GM23338 (cell line): ENCODE data around the gene GCH1. TPM values are rescaled to one million over a fixed set of nuclear protein-coding genes. Genes with fewer than 3 reads are reported as not detected.

ENCODE experiments used
- ATAC-seq: fragments of 200-7000 bp; cut with Tn5 transposase; 3 replicates; pipeline ENCODE4 v1.9.1; 2020
- DNase-seq: peaks from one replicate; pipeline ENCODE4 v3.0.0-alpha.2; 2015; ENCODE audit warnings: low spot score
- H2AFZ ChIP-seq: fragments of 200-600 bp; sonication (generic); 2 replicates; pipeline ENCODE4 v1.8.0; 2016; ENCODE audit warnings: antibody characterized with exemption, mild to moderate bottlenecking, moderate library complexity
- H3F3A ChIP-seq: fragments of 200-600 bp; sonication (generic); replicated peaks from 2 replicates; pipeline ENCODE4 v1.8.0; 2017; ENCODE audit warnings: antibody characterized with exemption, mixed run types, low read depth
- H3K27ac ChIP-seq: fragments of 200-600 bp; sonication (generic); 2 replicates; pipeline ENCODE4 v1.6.1; 2016; ENCODE audit warnings: low read depth
- H3K27me3 ChIP-seq: fragments of 200-600 bp; sonication (generic); 2 replicates; pipeline ENCODE4 v1.8.0; 2016; ENCODE audit warnings: mild to moderate bottlenecking, mixed run types, moderate library complexity; ENCODE audit not compliant: insufficient read depth
- H3K36me3 ChIP-seq: fragments of 200-600 bp; sonication (generic); 2 replicates; pipeline ENCODE4 v1.8.0; 2016; ENCODE audit warnings: mild to moderate bottlenecking; ENCODE audit not compliant: insufficient read depth
- H3K4me1 ChIP-seq: fragments of 200-600 bp; sonication (generic); 2 replicates; pipeline ENCODE4 v1.8.0; 2016; ENCODE audit warnings: mild to moderate bottlenecking, moderate library complexity; ENCODE audit not compliant: insufficient read depth
- H3K4me2 ChIP-seq: fragments of 200-600 bp; sonication (generic); 2 replicates; pipeline ENCODE4 v1.7.1; 2017; ENCODE audit warnings: mixed run types
- H3K4me3 ChIP-seq: fragments of 200-600 bp; sonication (generic); 2 replicates; pipeline ENCODE4 v1.6.1; 2016; ENCODE audit warnings: mixed run types
- H3K79me2 ChIP-seq: fragments of 200-600 bp; sonication (generic); replicated peaks from 2 replicates; pipeline ENCODE4 v1.8.0; 2017; ENCODE audit warnings: mild to moderate bottlenecking; ENCODE audit not compliant: insufficient read depth
- H3K9me2 ChIP-seq: fragments of 200-600 bp; sonication (generic); 2 replicates; pipeline ENCODE4 v1.8.0; 2017; ENCODE audit not compliant: insufficient read depth
- H4K20me1 ChIP-seq: fragments of 200-600 bp; sonication (generic); replicated peaks from 2 replicates; pipeline ENCODE4 v1.8.0; 2017; ENCODE audit warnings: mild to moderate bottlenecking; ENCODE audit not compliant: insufficient read depth
- H3K27ac Mint-ChIP-seq: 2 replicates; pipeline ENCODE4 v1.8.0; 2020; ENCODE audit warnings: inconsistent platforms, mild to moderate bottlenecking, moderate library complexity, mixed read lengths
- H3K27me3 Mint-ChIP-seq: 3 replicates; pipeline ENCODE4 v1.8.0; 2022; ENCODE audit warnings: low read depth, mild to moderate bottlenecking, moderate library complexity, mixed read lengths, inconsistent platforms; ENCODE audit not compliant: insufficient read depth, poor library complexity
- H3K36me3 Mint-ChIP-seq: 3 replicates; pipeline ENCODE4 v1.8.0; 2021; ENCODE audit warnings: low read depth, mild to moderate bottlenecking, inconsistent platforms, moderate library complexity, mixed read lengths
- H3K4me1 Mint-ChIP-seq: 3 replicates; pipeline ENCODE4 v1.8.0; 2020; ENCODE audit warnings: mild to moderate bottlenecking, inconsistent platforms, mixed read lengths
- H3K4me3 Mint-ChIP-seq: 3 replicates; pipeline ENCODE4 v1.8.0; 2021; ENCODE audit warnings: moderate library complexity, mild to moderate bottlenecking, inconsistent platforms, mixed read lengths
- H3K9me3 Mint-ChIP-seq: 3 replicates; pipeline ENCODE4 v1.8.0; 2020; ENCODE audit warnings: moderate library complexity, mild to moderate bottlenecking, inconsistent platforms, mixed read lengths
- CREB1 ChIP-seq: fragments of 250-450 bp; sonication (Bioruptor Pico); IDR thresholded peaks from 2 replicates; pipeline ENCODE4 v1.5.0; 2020; ENCODE audit warnings: low read depth, mild to moderate bottlenecking, moderate library complexity
- EZH2 ChIP-seq: fragments of 200-600 bp; sonication (generic); IDR thresholded peaks from one replicate; pipeline ENCODE4 v1.8.0; 2017; ENCODE audit warnings: antibody characterized with exemption, mild to moderate bottlenecking, low read depth; ENCODE audit not compliant: unreplicated experiment
- EZH2phosphoT487 ChIP-seq: fragments of 200-600 bp; sonication (generic); IDR thresholded peaks from one replicate; pipeline ENCODE4 v1.8.1; 2018; ENCODE audit warnings: antibody characterized with exemption; ENCODE audit not compliant: unreplicated experiment
- JUNB ChIP-seq: IDR thresholded peaks from one replicate; pipeline ENCODE4 v1.6.1; 2016; ENCODE audit warnings: antibody characterized with exemption; ENCODE audit not compliant: unreplicated experiment
- NANOG ChIP-seq: IDR thresholded peaks from 2 replicates; pipeline ENCODE4 v1.6.1; 2016; ENCODE audit warnings: antibody characterized with exemption, borderline replicate concordance
- POLR2AphosphoS5 ChIP-seq: IDR thresholded peaks from 2 replicates; pipeline ENCODE4 v1.6.1; 2016; ENCODE audit warnings: antibody characterized with exemption, low read depth
- STAT1 ChIP-seq: IDR thresholded peaks from one replicate; pipeline ENCODE4 v1.6.1; 2016; ENCODE audit warnings: antibody characterized with exemption; ENCODE audit not compliant: unreplicated experiment
- ZNF114 ChIP-seq: fragments of 250-450 bp; sonication (Bioruptor Pico); IDR thresholded peaks from 2 replicates; pipeline ENCODE4 v1.5.0; 2020; ENCODE audit warnings: mild to moderate bottlenecking, moderate library complexity
- ZNF331 ChIP-seq: fragments of 250-450 bp; sonication (Bioruptor Pico); IDR thresholded peaks from 2 replicates; pipeline ENCODE4 v1.5.0; 2020; ENCODE audit warnings: low read depth, mild to moderate bottlenecking, moderate library complexity
- polyA plus RNA-seq: library from polyadenylated mRNA; unstranded; fragments of >200 nt; fragmentation: Nextera tagmentation; extraction: Ambion mirVana; gene quantifications from 2 replicates; pipeline ENCODE4 v1.2.1, GENCODE V29; 2016
- total RNA-seq: library from RNA; depleted of rRNA; stranded (reverse); fragments of >200 nt; shearing (Covaris generic); gene quantifications from 2 replicates; pipeline ENCODE4 v1.2.3, GENCODE V29; 2014
- TF ChIP-seq, protein P1 (sequence below), 2 experiments: fragments of 200-600 bp in 1 of 2; sonication (generic) in 1 of 2; conservative IDR thresholded peaks; 2 replicates each; pipeline versions ENCODE4 v1.5.1 to v1.6.1; 2016 to 2017; ENCODE audit warnings: antibody characterized with exemption in 2 of 2, low read depth in 2 of 2, mild to moderate bottlenecking in 2 of 2, moderate library complexity in 1 of 2
- TF ChIP-seq, protein P2 (sequence below): IDR thresholded peaks from 2 replicates; pipeline ENCODE4 v1.6.1; 2016; ENCODE audit warnings: antibody characterized with exemption
- TF ChIP-seq, protein P3 (sequence below): fragments of 250-450 bp; sonication (Bioruptor Pico); IDR thresholded peaks from 2 replicates; pipeline ENCODE4 v1.5.0; 2020; ENCODE audit warnings: mild to moderate bottlenecking, moderate library complexity
- TF ChIP-seq, protein P4 (sequence below): IDR thresholded peaks from one replicate; pipeline ENCODE4 v1.6.1; 2018; ENCODE audit warnings: antibody characterized with exemption; ENCODE audit not compliant: unreplicated experiment

GCH1 gene
- total and polyA plus RNA-seq, 2 experiments from 2014 or later = 8.7 to 15.0 TPM

DNA sequence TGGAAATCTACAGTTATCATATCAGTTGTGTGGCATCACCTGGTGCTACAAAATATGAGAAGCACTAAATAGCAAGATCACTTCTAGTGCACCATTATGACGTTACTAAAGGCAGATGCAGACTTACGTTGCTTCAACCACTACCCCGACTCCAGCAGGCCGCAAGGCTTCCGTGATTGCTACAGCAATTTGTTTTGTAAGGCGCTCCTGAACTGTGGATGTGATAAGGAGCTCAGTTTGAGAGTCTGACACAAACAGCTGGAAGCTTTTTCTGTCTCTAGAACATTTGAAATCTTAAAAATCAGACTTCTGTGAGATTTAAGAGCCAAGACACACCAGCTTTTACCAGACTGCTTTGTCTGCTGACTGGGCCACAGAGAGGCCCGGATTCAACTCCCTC, 57.0 kb downstream of the GCH1 start (continued):
- TF ChIP-seq EZH2phosphoT487 = no peak
- TF ChIP-seq POLR2AphosphoS5 = no peak
- no peak for TF ChIP-seq NANOG

DNA sequence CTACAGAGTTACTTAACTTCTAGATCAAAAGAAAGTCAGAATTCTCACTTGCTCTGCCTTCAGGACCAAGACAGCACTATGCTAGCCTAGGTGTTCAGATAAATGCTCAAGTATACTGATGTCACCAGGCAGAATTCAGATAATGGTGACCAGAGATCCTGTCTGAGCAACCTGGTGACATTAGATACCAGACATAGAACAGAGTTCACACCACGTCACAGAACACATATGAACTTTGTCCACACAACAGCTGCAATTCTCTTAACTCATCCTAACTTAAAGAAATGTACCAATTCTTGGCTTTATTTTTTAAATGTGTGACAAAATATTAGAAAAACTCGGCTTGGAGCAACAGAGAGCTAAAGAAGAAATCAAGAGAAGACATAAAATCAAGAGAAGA, 58.1 kb downstream of the GCH1 start:
- no peaks in the 10 kb centered on the region for H3K4me1 ChIP-seq
- no peaks in the 10 kb centered on the region for H3K79me2 ChIP-seq
- H4K20me1 ChIP-seq = no peaks in the 10 kb centered on the region
- Mint-ChIP-seq H3K27me3 (peaks cover 9% of the 10 kb centered on the region), H3K4me3 (no peak overlapping the region), H3K27ac (no peak overlapping the region), H3K4me1 (peaks cover 9% of the 10 kb centered on the region; the same call in 2 of the 3 replicates), H3K36me3 (peaks cover 6% of the 10 kb centered on the region; the same call in 1 of the 3 replicates), H3K9me3 (no peaks in the 10 kb centered on the region)
- DNase-seq (no peak), ATAC-seq (no peak)
- H3K4me2 ChIP-seq = no peak overlapping the region
- H3K36me3 ChIP-seq = no peaks in the 10 kb centered on the region
- no peak overlapping the region for H2AFZ ChIP-seq
- no peaks in the 10 kb centered on the region for H3K27me3 ChIP-seq
- H3K4me3 ChIP-seq = no peak overlapping the region
- H3F3A ChIP-seq = no peaks in the 10 kb centered on the region
- no peak overlapping the region for H3K27ac ChIP-seq
- H3K9me2 ChIP-seq = peaks cover 10% of the 10 kb centered on the region
- no peak for TF ChIP-seq CREB1 (CRISPR knock-in tag)
- TF ChIP-seq, protein P1, sequence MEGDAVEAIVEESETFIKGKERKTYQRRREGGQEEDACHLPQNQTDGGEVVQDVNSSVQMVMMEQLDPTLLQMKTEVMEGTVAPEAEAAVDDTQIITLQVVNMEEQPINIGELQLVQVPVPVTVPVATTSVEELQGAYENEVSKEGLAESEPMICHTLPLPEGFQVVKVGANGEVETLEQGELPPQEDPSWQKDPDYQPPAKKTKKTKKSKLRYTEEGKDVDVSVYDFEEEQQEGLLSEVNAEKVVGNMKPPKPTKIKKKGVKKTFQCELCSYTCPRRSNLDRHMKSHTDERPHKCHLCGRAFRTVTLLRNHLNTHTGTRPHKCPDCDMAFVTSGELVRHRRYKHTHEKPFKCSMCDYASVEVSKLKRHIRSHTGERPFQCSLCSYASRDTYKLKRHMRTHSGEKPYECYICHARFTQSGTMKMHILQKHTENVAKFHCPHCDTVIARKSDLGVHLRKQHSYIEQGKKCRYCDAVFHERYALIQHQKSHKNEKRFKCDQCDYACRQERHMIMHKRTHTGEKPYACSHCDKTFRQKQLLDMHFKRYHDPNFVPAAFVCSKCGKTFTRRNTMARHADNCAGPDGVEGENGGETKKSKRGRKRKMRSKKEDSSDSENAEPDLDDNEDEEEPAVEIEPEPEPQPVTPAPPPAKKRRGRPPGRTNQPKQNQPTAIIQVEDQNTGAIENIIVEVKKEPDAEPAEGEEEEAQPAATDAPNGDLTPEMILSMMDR (conservative IDR thresholded peaks at IDR 0.05; ENCODE audit: low read depth in 2 of 2) = no peak
- no peak for TF ChIP-seq ZNF331 (CRISPR knock-in tag)
- no peak for TF ChIP-seq EZH2phosphoT487
- TF ChIP-seq, protein P2, sequence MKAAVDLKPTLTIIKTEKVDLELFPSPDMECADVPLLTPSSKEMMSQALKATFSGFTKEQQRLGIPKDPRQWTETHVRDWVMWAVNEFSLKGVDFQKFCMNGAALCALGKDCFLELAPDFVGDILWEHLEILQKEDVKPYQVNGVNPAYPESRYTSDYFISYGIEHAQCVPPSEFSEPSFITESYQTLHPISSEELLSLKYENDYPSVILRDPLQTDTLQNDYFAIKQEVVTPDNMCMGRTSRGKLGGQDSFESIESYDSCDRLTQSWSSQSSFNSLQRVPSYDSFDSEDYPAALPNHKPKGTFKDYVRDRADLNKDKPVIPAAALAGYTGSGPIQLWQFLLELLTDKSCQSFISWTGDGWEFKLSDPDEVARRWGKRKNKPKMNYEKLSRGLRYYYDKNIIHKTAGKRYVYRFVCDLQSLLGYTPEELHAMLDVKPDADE = no peak
- no peak for TF ChIP-seq NANOG
- TF ChIP-seq ZNF114 = no peak
- no peak for TF ChIP-seq STAT1
- no peak for TF ChIP-seq POLR2AphosphoS5
- TF ChIP-seq, protein P3, sequence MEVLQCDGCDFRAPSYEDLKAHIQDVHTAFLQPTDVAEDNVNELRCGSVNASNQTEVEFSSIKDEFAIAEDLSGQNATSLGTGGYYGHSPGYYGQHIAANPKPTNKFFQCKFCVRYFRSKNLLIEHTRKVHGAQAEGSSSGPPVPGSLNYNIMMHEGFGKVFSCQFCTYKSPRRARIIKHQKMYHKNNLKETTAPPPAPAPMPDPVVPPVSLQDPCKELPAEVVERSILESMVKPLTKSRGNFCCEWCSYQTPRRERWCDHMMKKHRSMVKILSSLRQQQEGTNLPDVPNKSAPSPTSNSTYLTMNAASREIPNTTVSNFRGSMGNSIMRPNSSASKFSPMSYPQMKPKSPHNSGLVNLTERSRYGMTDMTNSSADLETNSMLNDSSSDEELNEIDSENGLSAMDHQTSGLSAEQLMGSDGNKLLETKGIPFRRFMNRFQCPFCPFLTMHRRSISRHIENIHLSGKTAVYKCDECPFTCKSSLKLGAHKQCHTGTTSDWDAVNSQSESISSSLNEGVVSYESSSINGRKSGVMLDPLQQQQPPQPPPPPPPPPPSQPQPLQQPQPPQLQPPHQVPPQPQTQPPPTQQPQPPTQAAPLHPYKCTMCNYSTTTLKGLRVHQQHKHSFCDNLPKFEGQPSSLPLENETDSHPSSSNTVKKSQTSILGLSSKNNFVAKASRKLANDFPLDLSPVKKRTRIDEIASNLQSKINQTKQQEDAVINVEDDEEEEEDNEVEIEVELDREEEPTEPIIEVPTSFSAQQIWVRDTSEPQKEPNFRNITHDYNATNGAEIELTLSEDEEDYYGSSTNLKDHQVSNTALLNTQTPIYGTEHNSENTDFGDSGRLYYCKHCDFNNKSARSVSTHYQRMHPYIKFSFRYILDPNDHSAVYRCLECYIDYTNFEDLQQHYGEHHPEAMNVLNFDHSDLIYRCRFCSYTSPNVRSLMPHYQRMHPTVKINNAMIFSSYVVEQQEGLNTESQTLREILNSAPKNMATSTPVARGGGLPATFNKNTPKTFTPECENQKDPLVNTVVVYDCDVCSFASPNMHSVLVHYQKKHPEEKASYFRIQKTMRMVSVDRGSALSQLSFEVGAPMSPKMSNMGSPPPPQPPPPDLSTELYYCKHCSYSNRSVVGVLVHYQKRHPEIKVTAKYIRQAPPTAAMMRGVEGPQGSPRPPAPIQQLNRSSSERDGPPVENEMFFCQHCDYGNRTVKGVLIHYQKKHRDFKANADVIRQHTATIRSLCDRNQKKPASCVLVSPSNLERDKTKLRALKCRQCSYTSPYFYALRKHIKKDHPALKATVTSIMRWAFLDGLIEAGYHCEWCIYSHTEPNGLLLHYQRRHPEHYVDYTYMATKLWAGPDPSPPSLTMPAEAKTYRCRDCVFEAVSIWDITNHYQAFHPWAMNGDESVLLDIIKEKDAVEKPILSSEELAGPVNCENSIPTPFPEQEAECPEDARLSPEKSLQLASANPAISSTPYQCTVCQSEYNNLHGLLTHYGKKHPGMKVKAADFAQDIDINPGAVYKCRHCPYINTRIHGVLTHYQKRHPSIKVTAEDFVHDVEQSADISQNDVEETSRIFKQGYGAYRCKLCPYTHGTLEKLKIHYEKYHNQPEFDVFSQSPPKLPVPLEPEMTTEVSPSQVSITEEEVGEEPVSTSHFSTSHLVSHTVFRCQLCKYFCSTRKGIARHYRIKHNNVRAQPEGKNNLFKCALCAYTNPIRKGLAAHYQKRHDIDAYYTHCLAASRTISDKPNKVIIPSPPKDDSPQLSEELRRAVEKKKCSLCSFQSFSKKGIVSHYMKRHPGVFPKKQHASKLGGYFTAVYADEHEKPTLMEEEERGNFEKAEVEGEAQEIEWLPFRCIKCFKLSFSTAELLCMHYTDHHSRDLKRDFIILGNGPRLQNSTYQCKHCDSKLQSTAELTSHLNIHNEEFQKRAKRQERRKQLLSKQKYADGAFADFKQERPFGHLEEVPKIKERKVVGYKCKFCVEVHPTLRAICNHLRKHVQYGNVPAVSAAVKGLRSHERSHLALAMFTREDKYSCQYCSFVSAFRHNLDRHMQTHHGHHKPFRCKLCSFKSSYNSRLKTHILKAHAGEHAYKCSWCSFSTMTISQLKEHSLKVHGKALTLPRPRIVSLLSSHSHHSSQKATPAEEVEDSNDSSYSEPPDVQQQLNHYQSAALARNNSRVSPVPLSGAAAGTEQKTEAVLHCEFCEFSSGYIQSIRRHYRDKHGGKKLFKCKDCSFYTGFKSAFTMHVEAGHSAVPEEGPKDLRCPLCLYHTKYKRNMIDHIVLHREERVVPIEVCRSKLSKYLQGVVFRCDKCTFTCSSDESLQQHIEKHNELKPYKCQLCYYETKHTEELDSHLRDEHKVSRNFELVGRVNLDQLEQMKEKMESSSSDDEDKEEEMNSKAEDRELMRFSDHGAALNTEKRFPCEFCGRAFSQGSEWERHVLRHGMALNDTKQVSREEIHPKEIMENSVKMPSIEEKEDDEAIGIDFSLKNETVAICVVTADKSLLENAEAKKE (CRISPR knock-in tag) = no peak
- no peak for TF ChIP-seq JUNB
- TF ChIP-seq, protein P4, sequence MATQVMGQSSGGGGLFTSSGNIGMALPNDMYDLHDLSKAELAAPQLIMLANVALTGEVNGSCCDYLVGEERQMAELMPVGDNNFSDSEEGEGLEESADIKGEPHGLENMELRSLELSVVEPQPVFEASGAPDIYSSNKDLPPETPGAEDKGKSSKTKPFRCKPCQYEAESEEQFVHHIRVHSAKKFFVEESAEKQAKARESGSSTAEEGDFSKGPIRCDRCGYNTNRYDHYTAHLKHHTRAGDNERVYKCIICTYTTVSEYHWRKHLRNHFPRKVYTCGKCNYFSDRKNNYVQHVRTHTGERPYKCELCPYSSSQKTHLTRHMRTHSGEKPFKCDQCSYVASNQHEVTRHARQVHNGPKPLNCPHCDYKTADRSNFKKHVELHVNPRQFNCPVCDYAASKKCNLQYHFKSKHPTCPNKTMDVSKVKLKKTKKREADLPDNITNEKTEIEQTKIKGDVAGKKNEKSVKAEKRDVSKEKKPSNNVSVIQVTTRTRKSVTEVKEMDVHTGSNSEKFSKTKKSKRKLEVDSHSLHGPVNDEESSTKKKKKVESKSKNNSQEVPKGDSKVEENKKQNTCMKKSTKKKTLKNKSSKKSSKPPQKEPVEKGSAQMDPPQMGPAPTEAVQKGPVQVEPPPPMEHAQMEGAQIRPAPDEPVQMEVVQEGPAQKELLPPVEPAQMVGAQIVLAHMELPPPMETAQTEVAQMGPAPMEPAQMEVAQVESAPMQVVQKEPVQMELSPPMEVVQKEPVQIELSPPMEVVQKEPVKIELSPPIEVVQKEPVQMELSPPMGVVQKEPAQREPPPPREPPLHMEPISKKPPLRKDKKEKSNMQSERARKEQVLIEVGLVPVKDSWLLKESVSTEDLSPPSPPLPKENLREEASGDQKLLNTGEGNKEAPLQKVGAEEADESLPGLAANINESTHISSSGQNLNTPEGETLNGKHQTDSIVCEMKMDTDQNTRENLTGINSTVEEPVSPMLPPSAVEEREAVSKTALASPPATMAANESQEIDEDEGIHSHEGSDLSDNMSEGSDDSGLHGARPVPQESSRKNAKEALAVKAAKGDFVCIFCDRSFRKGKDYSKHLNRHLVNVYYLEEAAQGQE = no peak
- no peak for TF ChIP-seq EZH2
